CD4-positive, alpha-beta T cell treated with Interferon alpha-2 for 1 hour (primary cell): Measurements from ENCODE around the gene PEX14.

Experiments
- DNase-seq, 2 donors: peaks; one replicate each; pipeline ENCODE4 v3.0.0-alpha.2; 2020 to 2022

The PEX14 gene

DNA sequence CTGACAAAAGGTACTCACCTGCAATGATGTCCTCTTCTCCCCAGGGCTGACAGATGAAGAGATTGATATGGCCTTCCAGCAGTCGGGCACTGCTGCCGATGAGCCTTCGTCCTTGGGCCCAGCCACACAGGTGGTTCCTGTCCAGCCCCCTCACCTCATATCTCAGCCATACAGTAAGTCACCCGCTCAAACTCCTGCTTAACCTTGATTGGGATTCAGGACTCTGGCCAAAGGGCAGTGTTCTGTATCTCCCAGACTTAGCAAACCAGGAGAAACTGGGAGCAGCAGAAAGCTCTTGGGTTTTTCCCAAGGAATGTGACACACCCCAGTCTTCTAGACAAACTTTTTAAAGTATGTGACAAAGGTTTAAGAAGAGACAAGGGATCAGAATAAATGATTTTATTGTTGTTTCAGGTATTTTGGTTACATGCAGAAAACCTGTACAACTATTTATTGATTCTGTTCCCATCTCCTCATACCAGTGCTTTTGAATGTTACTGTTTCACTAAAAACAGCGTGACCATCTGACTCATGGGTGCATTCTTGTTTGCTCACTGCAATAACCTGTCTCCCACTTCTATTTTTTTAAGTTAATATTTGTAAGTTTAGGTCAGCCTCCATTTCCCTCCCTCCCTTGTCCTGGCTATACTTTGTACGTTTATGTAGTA, 124.6 kb downstream of the PEX14 start:
- DNase-seq: no peak

GRCh38 chr1:10601342-10602070, 126.8 kb downstream of the PEX14 start:
- no peak for DNase-seq

DNA sequence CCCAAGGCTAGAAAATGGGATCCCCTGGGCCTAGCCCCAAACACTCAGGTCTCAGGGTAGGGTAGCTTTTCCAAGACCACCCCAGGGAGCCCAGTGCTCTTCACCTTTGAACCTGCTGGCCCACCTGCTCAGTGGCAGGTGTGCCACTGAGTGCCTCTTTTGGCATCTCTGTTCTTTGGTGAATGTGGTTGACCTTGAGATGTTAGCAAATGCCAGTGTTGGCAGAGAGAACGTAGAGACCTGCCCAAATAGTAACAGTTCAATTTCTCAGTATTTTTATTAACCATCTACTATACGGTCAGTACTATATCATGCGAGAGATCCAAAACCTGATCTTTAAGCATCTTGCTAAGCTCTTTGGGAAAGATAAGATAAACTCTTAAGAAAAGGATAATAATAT, 128.2 kb downstream of the PEX14 start:
- DNase-seq: no peak

DNA sequence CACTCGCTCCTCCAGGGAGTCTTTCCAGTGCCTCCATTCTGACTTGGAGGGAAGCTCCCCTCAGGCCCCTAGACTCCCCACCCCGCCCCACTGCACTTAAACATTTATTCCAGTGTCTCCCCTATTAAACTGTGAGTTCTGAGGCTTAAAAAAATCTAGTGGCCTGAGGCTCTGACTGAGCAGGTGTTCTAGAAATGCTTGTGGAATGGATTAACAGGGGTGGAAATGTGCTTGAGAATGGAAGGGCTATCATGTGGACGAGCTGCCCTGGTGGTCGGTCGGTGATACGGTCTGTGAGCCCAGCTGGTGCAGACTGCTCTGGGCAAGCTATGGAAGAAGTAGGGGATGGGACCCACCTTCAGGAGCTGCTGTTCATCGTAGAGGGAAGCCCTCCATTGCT, 130.2 kb downstream of the PEX14 start:
- DNase-seq: no peak

- DNase-seq: no peak
Observed at GRCh38 chr1:10606064-10606463, 131.3 kb downstream of the PEX14 start.

GRCh38 chr1:10607228-10607627, 132.5 kb downstream of the PEX14 start:
- no peak for DNase-seq

- DNase-seq: no peak
Observed at GRCh38 chr1:10608690-10609089, 133.9 kb downstream of the PEX14 start.

- DNase-seq: no peak
Observed at GRCh38 chr1:10610901-10611600, 136.3 kb downstream of the PEX14 start.

- DNase-seq: no peak
Observed at GRCh38 chr1:10612436-10613160, 137.8 kb downstream of the PEX14 start.

DNA sequence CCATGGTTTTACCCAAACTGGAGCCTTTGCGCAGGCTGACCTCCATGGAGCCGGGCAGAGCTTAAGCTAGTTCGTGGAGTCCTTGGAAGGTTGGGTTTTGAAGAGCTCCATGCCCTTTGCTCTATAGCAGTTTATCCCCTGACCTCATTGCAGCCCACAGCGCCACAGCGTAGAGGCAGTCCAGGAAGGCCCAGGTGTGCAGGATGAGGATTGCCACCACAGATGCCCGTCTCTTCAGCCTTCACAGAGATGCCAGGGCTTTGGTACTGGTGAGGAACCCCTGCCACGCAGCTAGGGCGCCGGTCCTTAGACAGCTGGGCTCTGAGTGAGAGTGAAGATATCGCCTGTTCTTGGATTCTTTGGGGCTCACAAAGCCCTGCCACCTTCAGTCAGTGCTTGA, 138.6 kb downstream of the PEX14 start:
- DNase-seq: no peak

DNA sequence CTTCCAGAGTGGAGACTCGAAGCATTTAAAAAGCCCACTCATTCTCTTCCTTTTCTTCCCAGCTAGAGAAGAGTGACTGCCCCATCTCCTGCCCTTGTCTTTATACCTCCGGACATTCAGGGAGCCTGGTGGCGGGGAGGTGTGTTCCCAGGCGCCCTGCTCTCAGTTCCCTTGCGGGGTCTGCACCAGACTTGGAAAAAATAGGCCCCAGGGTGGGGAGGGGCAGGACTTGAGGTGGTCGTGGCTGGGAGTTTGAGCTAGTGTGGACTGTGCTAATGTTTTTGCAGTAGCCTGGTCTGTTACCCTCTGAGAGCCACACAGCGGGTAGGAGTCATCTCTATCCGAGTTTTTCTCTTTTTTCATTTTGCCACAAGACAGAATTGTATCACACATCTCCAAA, 139.1 kb downstream of the PEX14 start:
- no peak for DNase-seq

GRCh38 chr1:10614377-10615225, 139.9 kb downstream of the PEX14 start:
- DNase-seq: no peak

DNA sequence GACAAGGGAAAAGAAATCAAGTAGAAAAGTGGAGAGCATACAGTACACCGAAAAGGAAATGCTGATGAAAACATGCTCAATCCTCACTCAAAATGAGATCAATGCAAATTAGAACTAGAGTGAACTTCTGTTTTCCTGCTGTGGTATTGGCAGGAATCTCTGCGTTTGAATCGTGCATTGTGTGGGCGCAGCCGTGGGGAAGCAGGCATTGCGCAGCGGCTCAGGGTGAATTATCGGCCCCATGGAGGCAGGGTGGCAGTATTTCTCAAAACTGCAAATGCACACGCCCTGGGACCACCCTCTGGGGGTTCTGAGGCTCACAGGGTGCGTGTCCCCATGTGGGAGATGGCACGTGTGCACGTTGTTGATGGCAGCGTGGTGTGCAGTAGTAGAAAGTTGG, 140.6 kb downstream of the PEX14 start:
- no peak for DNase-seq

GRCh38 chr1:10615932-10616671, 141.4 kb downstream of the PEX14 start:
- DNase-seq: no peak

DNA sequence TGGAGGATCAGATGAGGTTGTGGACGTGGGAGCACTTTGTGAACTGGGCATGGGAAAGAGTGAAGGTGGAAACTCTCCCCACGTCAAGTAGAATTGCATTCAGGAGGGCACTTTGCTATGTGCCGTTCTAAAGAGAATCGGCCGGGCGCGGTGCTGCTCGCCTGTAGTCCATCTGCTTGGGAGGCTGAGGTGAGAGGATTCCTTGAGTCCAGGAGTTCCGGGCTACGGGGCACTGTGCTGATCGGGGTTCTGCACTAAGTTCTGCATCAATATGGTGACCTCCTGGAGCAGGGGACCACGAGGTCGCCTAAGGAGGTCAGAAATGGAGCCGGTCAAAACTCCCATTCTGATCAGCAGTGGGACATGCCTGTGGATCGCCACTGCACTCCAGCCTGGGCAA, 141.9 kb downstream of the PEX14 start:
- DNase-seq: no peak

DNA sequence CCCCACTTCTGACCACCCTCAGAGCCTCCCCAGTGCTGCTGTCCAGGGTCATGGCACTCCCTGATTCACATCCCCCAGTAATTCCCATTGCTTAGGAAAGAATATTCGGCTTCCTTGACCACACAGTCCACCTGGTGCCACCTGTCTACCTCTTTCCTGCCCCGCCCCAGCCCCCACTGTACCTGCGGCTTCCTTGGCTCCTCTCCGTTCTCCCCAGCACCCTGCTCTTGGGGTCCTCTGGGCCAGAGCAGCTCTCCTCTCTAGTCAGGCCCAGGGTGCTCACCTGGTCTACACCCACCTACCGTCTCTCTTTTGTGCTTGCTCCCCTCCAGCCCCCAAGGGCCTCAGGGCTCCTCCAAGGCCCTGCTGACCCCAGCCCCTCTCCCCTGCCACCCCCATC, 142.6 kb downstream of the PEX14 start:
- DNase-seq: no peak

- DNase-seq: no peak
Observed at GRCh38 chr1:10617931-10618885, 143.5 kb downstream of the PEX14 start.

- no peak for DNase-seq
Observed at GRCh38 chr1:10620776-10621175, 146.0 kb downstream of the PEX14 start.

DNA sequence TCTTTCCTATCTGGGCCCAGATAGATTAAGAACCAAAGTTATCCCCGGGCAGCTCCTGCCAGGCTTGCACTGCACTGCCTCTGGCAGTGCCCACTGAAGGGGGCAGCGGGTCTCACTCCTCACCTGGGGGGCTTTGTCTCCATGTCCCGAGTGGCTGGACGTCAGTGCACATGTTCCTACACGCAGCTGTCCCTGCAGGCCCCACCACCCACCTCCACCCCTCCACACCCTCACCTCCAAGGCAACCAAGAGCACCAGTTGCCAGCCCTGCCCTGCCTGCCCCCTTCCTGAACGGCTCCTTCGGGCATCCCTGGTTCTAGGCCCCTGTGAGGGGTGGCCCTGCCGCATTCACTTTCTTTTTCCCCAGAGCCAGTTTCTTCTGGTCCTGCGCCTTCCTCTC, 147.2 kb downstream of the PEX14 start:
- DNase-seq: no peak

GRCh38 chr1:10622910-10623685, 148.3 kb downstream of the PEX14 start:
- DNase-seq: no peak
